Stimulated activated CD8-positive, alpha-beta memory T cell treated with anti-CD3 and anti-CD28 coated beads, Interleukin-12 subunit alpha, Interleukin-12 subunit beta, amount 100 ng/mL, for 24 hours (primary cell): ENCODE results near the gene TRPM7.
"Not testable (repeated sequence)": the region's sequence is repeated elsewhere in the genome, so short reads cannot be mapped to it uniquely, and the experiment has no call there.

ENCODE experiments used
- DNase-seq: peaks from one replicate; pipeline ENCODE4 v3.0.0-alpha.2; 2020; ENCODE audit errors: extremely low read depth

Gene TRPM7

DNA sequence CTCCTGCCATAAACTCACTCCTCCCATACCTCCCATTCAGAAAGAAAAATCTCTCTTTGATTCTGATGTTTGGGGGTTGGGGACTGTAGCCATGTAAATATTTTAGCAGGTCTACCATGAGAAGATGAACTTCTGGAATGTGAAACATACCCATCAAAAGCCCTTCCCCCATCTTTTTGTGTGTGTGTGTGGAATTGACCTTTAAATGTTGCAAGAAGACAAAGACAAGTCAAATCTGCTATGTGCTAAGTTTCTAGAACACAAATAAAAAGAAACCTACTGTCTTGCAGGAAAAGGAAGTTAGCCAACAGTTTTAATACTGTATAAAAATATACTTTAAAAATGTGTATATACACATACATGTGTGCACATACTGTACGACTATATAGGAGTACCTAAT lies 110.4 kb downstream of the TRPM7 start:
- DNase-seq = no peak

DNA sequence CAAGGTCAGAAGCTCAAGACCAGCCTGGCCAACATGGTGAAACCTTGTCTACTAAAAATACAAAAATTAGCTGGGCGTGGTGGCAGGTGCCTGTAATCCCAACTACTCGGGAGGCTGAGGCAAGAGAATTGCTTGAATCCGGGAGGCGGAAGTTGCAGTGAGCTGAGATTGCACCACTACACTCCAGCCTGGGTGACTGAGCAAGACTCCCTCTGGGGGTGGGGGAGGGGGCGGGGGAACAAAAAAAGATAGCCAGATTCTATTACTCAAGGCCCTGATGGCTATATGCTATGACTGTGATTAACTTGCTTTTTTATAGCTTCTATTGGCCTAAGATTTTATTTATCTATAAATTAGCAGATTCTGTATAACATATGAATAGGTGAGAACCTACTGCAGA lies 112.8 kb downstream of the TRPM7 start:
- DNase-seq = not testable (repeated sequence)

DNA sequence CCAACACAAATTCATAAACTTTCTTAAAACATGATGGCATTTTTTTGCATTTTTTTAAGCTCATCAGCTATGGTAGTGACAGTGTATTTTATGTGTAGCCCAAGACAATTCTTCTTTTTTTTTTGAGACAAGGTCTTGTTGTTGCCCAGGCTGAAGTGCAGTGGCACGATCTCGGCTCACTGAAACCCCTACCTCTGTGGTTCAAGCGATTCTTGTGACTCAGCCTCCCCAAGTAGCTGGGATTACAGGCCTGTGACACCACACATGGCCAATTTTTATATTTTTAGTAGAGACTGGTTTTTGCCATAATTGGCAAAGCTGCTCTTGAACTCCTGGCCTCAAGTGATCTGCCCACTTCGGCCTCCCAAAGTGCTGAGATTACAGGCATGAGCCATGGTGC lies 122.8 kb downstream of the TRPM7 start:
- no peak for DNase-seq

GRCh38 chr15:50562735-50563640 lies 123.6 kb downstream of the TRPM7 start:
- no peak for DNase-seq

- DNase-seq = no peak
Measured at GRCh38 chr15:50558012-50558411, 128.6 kb downstream of the TRPM7 start.

DNA sequence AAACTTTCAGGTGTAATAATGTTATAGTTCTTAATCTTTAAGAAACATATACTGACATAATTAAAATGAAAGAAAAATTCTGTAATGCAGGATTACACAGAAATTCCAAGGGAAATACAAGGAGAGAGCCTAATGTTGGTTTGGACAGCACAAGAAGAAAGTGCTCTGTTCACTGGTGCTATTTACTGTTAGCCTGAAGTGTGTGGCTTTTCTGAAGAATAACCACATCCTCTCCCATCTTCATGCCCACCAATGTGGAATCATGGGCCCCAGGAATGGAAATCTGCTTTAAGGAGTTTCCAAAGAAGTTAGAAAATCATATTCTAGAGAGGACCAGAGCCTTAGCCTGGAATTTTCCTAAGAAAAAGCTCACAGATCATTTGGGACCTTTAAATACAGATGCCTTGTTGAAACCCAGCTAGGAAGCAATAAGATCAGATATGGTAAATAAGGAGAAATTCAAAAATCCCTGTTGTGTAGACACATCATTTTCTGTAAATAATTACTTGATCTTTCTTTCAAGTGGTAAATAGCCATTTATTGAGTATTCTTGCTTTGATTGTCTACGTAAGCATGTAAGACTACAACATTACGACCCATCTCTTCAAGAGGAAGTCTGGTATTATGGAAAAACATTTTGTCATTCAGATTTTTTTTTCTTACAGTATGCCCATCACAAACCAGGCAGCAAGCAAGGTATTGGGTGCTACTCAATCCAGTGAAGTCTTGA lies 129.8 kb downstream of the TRPM7 start:
- DNase-seq = no peak

GRCh38 chr15:50552238-50552637 lies 134.4 kb downstream of the TRPM7 start:
- no peak for DNase-seq

DNA sequence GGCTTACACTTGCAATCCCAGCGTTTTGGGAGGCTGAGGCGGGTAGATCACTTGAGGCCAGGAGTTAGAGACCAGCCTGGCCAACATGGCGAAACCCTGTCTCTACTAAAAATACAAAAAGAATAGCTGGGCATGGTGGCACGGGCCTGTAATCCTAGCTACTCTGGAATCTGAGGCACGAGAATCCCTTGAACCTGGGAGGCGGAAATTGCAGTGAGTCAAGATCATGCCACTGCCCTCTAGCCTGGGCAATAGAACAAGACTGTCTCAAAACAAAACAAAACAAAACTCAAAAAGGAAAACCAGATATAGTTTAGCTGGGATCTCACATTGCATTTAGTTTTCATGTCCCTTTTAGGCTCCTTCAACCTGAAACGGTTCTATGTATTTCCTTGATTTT lies 137.3 kb downstream of the TRPM7 start:
- DNase-seq = no peak

GRCh38 chr15:50546566-50546965 lies 140.0 kb downstream of the TRPM7 start, which contains the start of gene USP50:
Gene USP50 (minus strand): TSS chr15:50546666. CDS start chr15:50546525, 141 bp downstream.
- DNase-seq = no peak

DNA sequence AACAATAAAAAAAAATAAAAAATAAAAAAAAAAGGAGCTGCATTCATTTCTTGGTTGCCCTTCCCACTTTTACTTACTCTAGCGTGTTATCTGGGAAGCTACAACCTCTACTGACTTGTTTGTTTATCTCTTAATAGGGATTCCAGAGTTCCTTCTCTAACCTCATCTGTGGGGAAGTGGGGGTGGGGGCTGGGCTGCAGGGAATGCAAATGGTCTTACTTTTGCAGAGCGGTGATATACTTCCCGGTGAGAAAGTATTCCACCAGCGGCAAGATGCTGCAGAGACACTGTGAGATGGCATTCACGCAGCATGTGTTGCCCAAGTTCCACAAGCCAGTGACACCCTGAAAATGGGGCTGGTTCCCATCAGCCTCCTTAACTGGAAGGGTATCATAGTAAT lies 142.2 kb downstream of the TRPM7 start:
- DNase-seq = no peak

DNA sequence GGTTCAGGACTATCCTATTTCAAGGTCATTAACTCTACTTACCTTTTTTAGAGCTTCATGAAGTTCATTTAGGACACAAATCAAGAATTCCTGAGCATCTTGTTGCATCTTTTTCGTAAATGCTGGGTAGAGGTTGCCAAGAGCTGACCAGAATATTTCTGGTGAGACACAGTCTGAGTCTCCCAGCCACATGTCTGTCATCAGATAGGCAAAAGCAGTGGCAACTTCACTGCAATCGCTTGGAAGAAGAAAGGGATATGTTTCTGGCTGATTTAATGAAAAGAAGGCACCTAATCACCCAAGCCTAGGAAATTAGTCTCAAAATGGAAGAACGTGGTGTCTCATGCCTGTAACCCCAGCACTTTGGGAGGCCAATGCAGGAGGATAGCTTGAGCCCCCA lies 143.0 kb downstream of the TRPM7 start:
- DNase-seq = no peak

- DNase-seq = no peak
Measured at GRCh38 chr15:50542887-50543210, 143.7 kb downstream of the TRPM7 start.

DNA sequence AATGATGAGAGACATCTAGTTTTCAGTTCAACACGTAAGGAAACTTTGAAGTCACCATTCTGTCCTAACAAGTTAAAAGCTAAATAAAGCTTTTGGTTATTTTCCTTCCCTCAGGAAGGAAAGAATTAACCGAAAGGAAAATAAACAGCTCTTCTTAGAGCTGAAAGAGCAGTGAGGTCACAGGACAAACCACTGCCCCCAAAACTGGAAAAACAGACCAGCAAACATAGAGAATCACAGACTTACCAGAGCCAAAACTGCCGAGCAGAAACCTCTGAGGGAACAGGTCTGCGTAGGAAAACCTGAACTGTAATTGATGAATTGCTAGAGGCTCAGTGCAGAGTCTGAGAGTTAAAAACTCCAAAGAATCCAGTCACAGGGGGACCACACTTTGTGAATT lies 154.8 kb downstream of the TRPM7 start:
- DNase-seq = no peak

DNA sequence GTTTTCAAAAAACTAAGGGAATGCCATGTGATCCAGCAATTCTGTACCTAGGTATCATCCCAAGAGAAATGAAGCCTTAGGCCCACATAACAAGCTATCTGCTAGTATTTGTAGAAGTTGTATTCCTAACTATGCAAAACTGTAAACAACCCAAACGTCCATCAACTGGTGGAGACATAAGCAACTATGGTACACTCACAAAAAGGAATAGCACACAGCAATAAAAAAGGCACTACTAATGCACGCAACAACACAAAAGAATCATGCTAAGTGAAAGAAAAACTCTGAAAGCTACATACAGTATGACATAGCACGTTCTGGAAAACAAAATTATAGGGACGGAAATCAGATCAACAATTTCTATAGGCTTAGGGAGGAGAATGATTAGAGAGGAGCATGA lies 155.4 kb downstream of the TRPM7 start:
- no peak for DNase-seq

GRCh38 chr15:50523851-50524251 lies 162.7 kb downstream of the TRPM7 start:
- DNase-seq = no peak

DNA sequence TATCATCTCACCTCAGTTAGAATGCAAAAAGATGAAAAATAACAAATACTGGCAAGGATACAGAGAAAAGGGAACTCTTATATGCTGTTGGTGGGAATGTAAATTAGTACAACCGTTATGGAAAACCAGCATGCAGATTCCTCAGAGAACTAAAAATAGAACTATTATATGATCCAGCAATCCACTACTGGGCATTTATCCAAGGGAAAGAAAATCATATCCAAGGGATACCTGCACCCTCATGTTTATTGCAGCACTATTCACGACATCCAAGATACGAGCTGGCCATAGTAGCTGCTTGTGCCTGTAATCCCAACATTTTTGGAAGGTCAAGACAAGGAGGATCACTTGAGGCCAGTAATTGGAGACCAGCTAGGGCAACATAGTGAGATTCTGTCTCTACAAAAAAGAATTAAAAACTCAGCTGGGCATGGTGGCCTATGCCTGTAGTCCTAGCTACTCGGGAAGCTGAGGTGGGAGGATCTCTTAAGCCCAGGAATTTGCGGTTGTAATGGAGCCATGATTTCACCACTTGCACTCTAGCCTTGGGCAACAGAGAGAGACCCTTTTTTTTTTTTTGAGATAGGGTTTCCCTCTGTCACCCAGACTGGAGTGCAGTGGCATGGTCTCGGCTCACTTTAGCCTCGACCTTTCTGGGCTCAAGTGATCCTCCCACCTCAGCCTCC lies 166.7 kb downstream of the TRPM7 start:
- DNase-seq = no peak

DNA sequence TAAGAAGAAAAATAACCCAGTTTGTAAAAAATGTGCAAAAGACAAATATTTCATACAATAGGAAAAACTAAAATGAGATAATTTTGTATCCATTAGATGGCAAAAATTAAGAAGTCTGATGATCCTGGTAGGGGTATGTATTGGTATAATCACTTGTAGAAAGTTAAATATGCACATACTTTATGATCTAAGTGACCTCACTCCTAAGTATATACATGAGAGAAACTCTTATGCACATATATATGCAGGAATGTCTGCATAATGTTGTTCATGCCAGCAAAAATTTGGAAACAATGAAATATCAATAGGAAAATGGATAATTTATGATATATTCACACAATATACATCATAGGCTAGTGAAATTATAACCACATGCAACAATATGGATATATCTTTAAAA lies 173.6 kb downstream of the TRPM7 start:
- DNase-seq = no peak
